Measurements from ENCODE around the gene TBCCD1.

DNA sequence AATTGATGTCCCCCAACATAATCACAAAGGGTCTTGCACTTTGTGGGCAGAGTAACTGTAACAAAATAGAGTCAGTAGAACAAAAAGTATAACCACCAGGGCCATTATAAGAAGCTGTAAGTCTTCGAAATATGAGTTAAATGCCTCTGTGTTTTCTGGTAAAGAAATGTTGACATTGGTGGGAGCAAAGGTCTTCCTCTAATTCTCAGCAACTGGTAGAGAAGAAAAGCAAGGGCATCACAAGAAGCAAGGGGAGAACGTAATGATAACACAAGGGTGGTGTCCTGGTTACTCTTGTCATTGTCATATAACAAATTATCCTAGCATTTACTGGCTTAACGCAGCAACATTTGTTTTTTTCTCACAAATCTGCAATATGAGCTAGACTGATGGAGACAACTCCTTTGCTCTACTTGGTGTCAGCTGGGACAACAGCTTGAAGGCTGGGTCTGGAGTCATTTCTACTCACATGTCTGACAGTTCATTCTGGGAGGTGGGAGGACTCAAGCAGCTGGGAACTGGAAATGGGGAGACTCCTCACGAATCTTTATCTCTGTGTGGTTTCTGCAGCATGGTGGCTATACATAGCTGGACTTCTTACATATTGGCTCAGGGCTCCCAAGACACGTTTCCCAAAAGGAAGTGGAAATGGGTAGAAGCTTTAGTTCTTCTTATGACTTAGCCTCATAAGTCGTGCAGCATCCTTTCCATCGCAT is 23.6 kb upstream of the TBCCD1 start:
- TF ChIP-seq POLR2A (IDR thresholded peaks at IDR 0.05; ENCODE audit: low read depth, low read length) (no peak), TAF1 (IDR thresholded peaks at IDR 0.05; ENCODE audit: low read depth, low read length) (no peak), POLR2AphosphoS5 (IDR thresholded peaks at IDR 0.05; ENCODE audit: low read depth, low read length) (no peak), SPI1 (IDR thresholded peaks at IDR 0.05; ENCODE audit: low read depth, low read length) (no peak), PAX5 (IDR thresholded peaks at IDR 0.05; ENCODE audit: insufficient read depth, low read length, severe bottlenecking) (no peak), POU2F2 (IDR thresholded peaks at IDR 0.05; ENCODE audit: low read depth, low read length) (no peak)
